ENCODE results near the gene OCSTAMP. TPM values are rescaled to one million over a fixed set of nuclear protein-coding genes. Genes with fewer than 3 reads are reported as not detected.

OCSTAMP gene
- total and polyA plus RNA-seq, 10 of the 15 experiments (the other 5 are each of a cell fraction or from before 2014, with no cell fraction given) = 0.09 to 0.46 (median 0.22) TPM; not detected in 2

- ChIA-PET CTCF (interaction anchor here (1.0 to 2.6 kb wide), 4 partner anchors 11 to 105 kb away, joined by 3 to 12 read pairs (median 4); no protein-coding TSS in a partner anchor), POLR2A (no interaction called here), SMC1A (ENCODE audit: uncharacterized antibody, unreplicated experiment) (interaction anchor here (1.5 kb wide), 1 partner anchor 428 kb away, joined by 3 read pairs; no protein-coding TSS in a partner anchor), RAD21 (ENCODE audit: unreplicated experiment) (interaction anchor here (0.7 to 1.6 kb wide), 2 partner anchors 12 to 23 kb away, joined by 3 read pairs; no protein-coding TSS in a partner anchor)
- H3K36me3 ChIP-seq (ENCODE audit: control insufficient read depth in 2 of 2, insufficient read depth in 2 of 2, low read length in 1 of 2) = no peaks in the 10 kb centered on the region
- WGBS (ENCODE audit: insufficient coverage, insufficient replicate concordance, low lambda C conversion rate, missing lambda C conversion rate) = 14% methylated on average over 5 of the region's 5 CpGs
- no peak overlapping the region for H3K4me3 ChIP-seq
- no peaks in the 10 kb centered on the region for H4K20me1 ChIP-seq (ENCODE audit: control insufficient read depth, insufficient read depth)
- no peaks in the 10 kb centered on the region for H3K4me1 ChIP-seq (ENCODE audit: control insufficient read depth, insufficient read depth, low read length)
- DNase-seq (ENCODE audit: low read depth, low spot score) (no peak), ATAC-seq (no peak), FAIRE-seq (no peak)
- H3K9me3 ChIP-seq (replicated peaks; ENCODE audit: control insufficient read depth, insufficient read depth, low read length) = no peaks in the 10 kb centered on the region
- no peak overlapping the region for H2AFZ ChIP-seq (ENCODE audit: control insufficient read depth, low read depth, low read length)
- BruUV-seq (replicated peaks) = no TSS peak
- no peaks in the 10 kb centered on the region for H3K27me3 ChIP-seq (replicated peaks in 1 of 2; ENCODE audit: control insufficient read depth in 2 of 2, insufficient read depth in 2 of 2, low read length in 1 of 2)
- H3K4me2 ChIP-seq (ENCODE audit: control insufficient read depth, insufficient read depth) = no peak overlapping the region
- no peak overlapping the region for H3K27ac ChIP-seq (ENCODE audit: control insufficient read depth, insufficient read depth)
- in situ Hi-C loops (cut with MboI) = no loop called here
- TF ChIP-seq NFIC (IDR thresholded peaks at IDR 0.05; ENCODE audit: low read depth, low read length) (no peak), ATF3 (IDR thresholded peaks at IDR 0.05; ENCODE audit: borderline replicate concordance, extremely low read depth, low read depth, low read length) (no peak), ZBED1 (IDR thresholded peaks at IDR 0.05; ENCODE audit: borderline replicate concordance) (no peak), CHD4 (IDR thresholded peaks at IDR 0.05) (no peak), TCF7 (IDR thresholded peaks at IDR 0.05; ENCODE audit: borderline replicate concordance) (no peak), IKZF1 (conservative IDR thresholded peaks at IDR 0.05) (no peak), SIX5 (IDR thresholded peaks at IDR 0.05; ENCODE audit: low read depth, low read length, severe bottlenecking) (no peak), WRNIP1 (IDR thresholded peaks at IDR 0.05; ENCODE audit: borderline replicate concordance, low read depth, low read length) (no peak), SIN3A (IDR thresholded peaks at IDR 0.05; ENCODE audit: low read depth, low read length) (no peak), NFYB (IDR thresholded peaks at IDR 0.05; ENCODE audit: insufficient read depth, low read depth, low read length) (no peak), RFX5 (IDR thresholded peaks at IDR 0.05; ENCODE audit: low read depth, low read length) (no peak)
- H3K9ac ChIP-seq (ENCODE audit: control insufficient read depth, insufficient read depth, low read length) = no peak overlapping the region
- intact Hi-C loops (cut with micrococcal nuclease; ENCODE audit: unreplicated experiment) = no loop called here
- no peaks in the 10 kb centered on the region for H3K79me2 ChIP-seq (ENCODE audit: control insufficient read depth, insufficient read depth, low read length)
These were observed 24.9 kb upstream of the OCSTAMP start for GRCh38 chr20:46575394-46575793.
